Parathyroid adenoma (tissue), 2 donors: ENCODE results near the gene GNAI3.

Experiments used
- H2AFZ ChIP-seq: fragments of 300-600 bp; sonication (generic); one replicate; pipeline ENCODE4 v1.7.0; 2017; ENCODE audit warnings: antibody characterized with exemption, mild to moderate bottlenecking
- H3K27ac ChIP-seq: fragments of 300-600 bp; sonication (generic); one replicate; pipeline ENCODE4 v1.7.0; 2017
- H3K27me3 ChIP-seq: fragments of 300-600 bp; sonication (generic); one replicate; pipeline ENCODE4 v1.7.0; 2017; ENCODE audit warnings: low read length; ENCODE audit not compliant: control insufficient read depth, insufficient read depth
- H3K36me3 ChIP-seq: fragments of 300-600 bp; sonication (generic); one replicate; pipeline ENCODE4 v1.7.0; 2017; ENCODE audit warnings: low read length; ENCODE audit not compliant: control insufficient read depth, insufficient read depth
- H3K4me1 ChIP-seq: fragments of 300-600 bp; sonication (generic); one replicate; pipeline ENCODE4 v1.7.0; 2017; ENCODE audit warnings: control low read depth
- H3K4me2 ChIP-seq: fragments of 300-600 bp; sonication (generic); one replicate; pipeline ENCODE4 v1.7.0; 2017; ENCODE audit warnings: low read length
- H3K4me3 ChIP-seq: fragments of 300-600 bp; sonication (generic); one replicate; pipeline ENCODE4 v1.7.0; 2017; ENCODE audit warnings: low read depth, low read length
- H3K79me2 ChIP-seq: fragments of 300-600 bp; sonication (generic); one replicate; pipeline ENCODE4 v1.7.0; 2017; ENCODE audit warnings: control low read depth
- H3K9ac ChIP-seq: fragments of 300-600 bp; sonication (generic); one replicate; pipeline ENCODE4 v1.7.0; 2017; ENCODE audit warnings: mild to moderate bottlenecking
- H3K9me3 ChIP-seq: fragments of 300-600 bp; sonication (generic); one replicate; pipeline ENCODE4 v1.7.0; 2017; ENCODE audit warnings: low read length; ENCODE audit not compliant: control insufficient read depth
- CTCF ChIP-seq: fragments of 300-600 bp; sonication (generic); IDR thresholded peaks from one replicate; pipeline ENCODE4 v1.7.0; 2017; ENCODE audit warnings: antibody characterized with exemption, mild to moderate bottlenecking
- donor health status: primary hyperparathyroidism.

Gene GNAI3

GRCh38 chr1:109537450-109538178 is 10.8 kb upstream of the GNAI3 start:
- no peak overlapping the region for H3K27ac ChIP-seq
- H3K79me2 ChIP-seq: no peaks in the 10 kb centered on the region
- no peaks in the 10 kb centered on the region for H3K4me1 ChIP-seq
- H2AFZ ChIP-seq: no peak overlapping the region
- no peaks in the 10 kb centered on the region for H3K27me3 ChIP-seq
- H3K9me3 ChIP-seq: no peaks in the 10 kb centered on the region
- no peak overlapping the region for H3K9ac ChIP-seq
- no peak overlapping the region for H3K4me2 ChIP-seq
- TF ChIP-seq CTCF: no peak
- no peak overlapping the region for H3K4me3 ChIP-seq
- H3K36me3 ChIP-seq: no peaks in the 10 kb centered on the region

GRCh38 chr1:109538827-109539555 is 9.4 kb upstream of the GNAI3 start:
- H3K9ac ChIP-seq: no peak overlapping the region
- TF ChIP-seq CTCF: no peak
- no peak overlapping the region for H2AFZ ChIP-seq
- H3K9me3 ChIP-seq: no peaks in the 10 kb centered on the region
- H3K36me3 ChIP-seq: no peaks in the 10 kb centered on the region
- no peaks in the 10 kb centered on the region for H3K27me3 ChIP-seq
- no peak overlapping the region for H3K4me2 ChIP-seq
- H3K4me3 ChIP-seq: no peak overlapping the region
- H3K79me2 ChIP-seq: no peaks in the 10 kb centered on the region
- H3K27ac ChIP-seq: no peak overlapping the region
- H3K4me1 ChIP-seq: no peaks in the 10 kb centered on the region

GRCh38 chr1:109539676-109540075 is 8.7 kb upstream of the GNAI3 start, which contains the start of gene GPR61:
Gene GPR61 (plus strand): TSS chr1:109539872. CDS start chr1:109543023, 3,151 bp downstream.
- no peaks in the 10 kb centered on the region for H3K9me3 ChIP-seq
- H3K27ac ChIP-seq: no peak within 1 kb of the TSS
- no peaks in the 10 kb centered on the region for H3K27me3 ChIP-seq
- H2AFZ ChIP-seq: no peak within 1 kb of the TSS
- no peaks in the 10 kb centered on the region for H3K36me3 ChIP-seq
- no peaks in the 10 kb centered on the region for H3K4me1 ChIP-seq
- no peaks in the 10 kb centered on the region for H3K79me2 ChIP-seq
- no peak within 1 kb of the TSS for H3K4me2 ChIP-seq
- H3K4me3 ChIP-seq: no peak within 1 kb of the TSS
- H3K9ac ChIP-seq: no peak within 1 kb of the TSS
- no peak for TF ChIP-seq CTCF

GRCh38 chr1:109541102-109541501 is 7.3 kb upstream of the GNAI3 start:
- Histone ChIP-seq H3K27ac (no peak overlapping the region), H3K4me2 (no peak overlapping the region), H3K4me1 (no peaks in the 10 kb centered on the region), H3K9me3 (no peaks in the 10 kb centered on the region), H3K27me3 (no peaks in the 10 kb centered on the region), H3K79me2 (no peaks in the 10 kb centered on the region), H3K9ac (no peak overlapping the region), H3K36me3 (no peaks in the 10 kb centered on the region), H2AFZ (no peak overlapping the region), H3K4me3 (no peak overlapping the region)
- TF ChIP-seq CTCF: no peak
